ENCODE measurements around the gene CHRM3.

GRCh38 chr1:239428120-239428710, 41.8 kb downstream of the CHRM3 start:
- no peak for TF ChIP-seq CTCF (IDR thresholded peaks at IDR 0.05)
- no peak for TF ChIP-seq POLR2A (IDR thresholded peaks at IDR 0.05)
- TF ChIP-seq POLR2AphosphoS5 (IDR thresholded peaks at IDR 0.05; ENCODE audit: insufficient read depth in 1 of 2, low read depth in 1 of 2): no peak
